ENCODE data around the gene SLC7A5. TPM values are rescaled to one million over a fixed set of nuclear protein-coding genes. Genes with fewer than 3 reads are reported as not detected.
"Not testable (repeated sequence)": the region's sequence is repeated elsewhere in the genome, so short reads cannot be mapped to it uniquely, and the experiment has no call there.

Gene SLC7A5
- polyA plus RNA-seq, 2 of the 4 experiments (the other 2 are of a cell fraction), result 265 to 972 TPM

DNA sequence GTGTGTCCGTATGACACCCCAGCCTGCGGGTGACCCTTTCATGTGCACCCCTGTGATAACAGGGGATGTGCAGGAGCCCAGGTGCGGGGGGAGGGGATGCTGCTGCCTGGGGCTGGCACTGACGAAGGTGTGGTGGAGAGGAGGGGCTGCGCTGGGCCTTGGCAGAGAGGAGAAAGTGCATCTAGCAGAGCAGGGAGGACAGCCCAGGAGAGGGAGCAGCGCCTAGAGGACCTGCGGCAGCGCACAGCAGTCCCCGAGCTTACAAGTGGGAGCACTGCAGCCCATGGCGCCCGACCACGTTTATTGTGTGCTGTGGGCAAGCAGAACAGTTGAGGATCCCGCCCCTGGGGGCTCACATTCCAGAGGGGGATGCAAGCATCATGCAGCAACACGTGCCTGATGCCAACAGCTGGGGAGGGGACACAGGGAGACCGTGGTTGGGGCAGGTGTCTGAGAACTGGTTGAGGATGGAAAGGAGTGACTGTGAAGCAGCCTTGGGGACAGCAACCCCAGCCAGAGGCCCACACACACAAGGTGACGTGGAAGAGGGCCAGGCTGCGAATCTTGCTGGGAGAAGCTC lies 10.9 kb upstream of the SLC7A5 start:
- Histone ChIP-seq H3K4me2 (no peak overlapping the region), H3K4me3 (no peak overlapping the region), H3K27ac (no peak overlapping the region), H3K9me3 (0 out of 3 replicates have a peak, but pooled peaks cover 3% of the 10 kb centered on the region), H3K4me1 (no peaks in the 10 kb centered on the region)
- ATAC-seq (no peak), FAIRE-seq (no peak), DNase-seq (ENCODE audit: low read depth in 1 of 2, low spot score in 1 of 2) (no peak)
- no peak for TF ChIP-seq RFX5 (IDR thresholded peaks at IDR 0.05)
- no peak for TF ChIP-seq FOXS1 (CRISPR knock-in tag; IDR thresholded peaks at IDR 0.05)
- no peak for TF ChIP-seq ELK1 (IDR thresholded peaks at IDR 0.05; ENCODE audit: low read depth, low read length)
- no peak for TF ChIP-seq REST (IDR thresholded peaks at IDR 0.05)
- TF ChIP-seq BHLHE40 (IDR thresholded peaks at IDR 0.05; ENCODE audit: low read depth, low read length), result no peak
- TF ChIP-seq ZSCAN20 (CRISPR knock-in tag; IDR thresholded peaks at IDR 0.05), result no peak
- no peak for TF ChIP-seq NFE2L2 (conservative IDR thresholded peaks at IDR 0.05; ENCODE audit: low read length)
- TF ChIP-seq NR3C1 (IDR thresholded peaks at IDR 0.05), result no peak
- TF ChIP-seq MAZ (IDR thresholded peaks at IDR 0.05; ENCODE audit: borderline replicate concordance, low read depth, low read length), result no peak
- TF ChIP-seq, protein P1, sequence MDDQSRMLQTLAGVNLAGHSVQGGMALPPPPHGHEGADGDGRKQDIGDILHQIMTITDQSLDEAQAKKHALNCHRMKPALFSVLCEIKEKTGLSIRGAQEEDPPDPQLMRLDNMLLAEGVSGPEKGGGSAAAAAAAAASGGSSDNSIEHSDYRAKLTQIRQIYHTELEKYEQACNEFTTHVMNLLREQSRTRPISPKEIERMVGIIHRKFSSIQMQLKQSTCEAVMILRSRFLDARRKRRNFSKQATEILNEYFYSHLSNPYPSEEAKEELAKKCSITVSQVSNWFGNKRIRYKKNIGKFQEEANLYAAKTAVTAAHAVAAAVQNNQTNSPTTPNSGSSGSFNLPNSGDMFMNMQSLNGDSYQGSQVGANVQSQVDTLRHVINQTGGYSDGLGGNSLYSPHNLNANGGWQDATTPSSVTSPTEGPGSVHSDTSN (IDR thresholded peaks at IDR 0.05), result no peak
- no peak for TF ChIP-seq JUNB (IDR thresholded peaks at IDR 0.05)
- TF ChIP-seq EHMT2 (IDR thresholded peaks at IDR 0.05; ENCODE audit: low read depth), result no peak
- no peak for TF ChIP-seq BCL3 (IDR thresholded peaks at IDR 0.05)
- TF ChIP-seq POLR2AphosphoS2 (conservative IDR thresholded peaks at IDR 0.05; ENCODE audit: low read length), result no peak
- TF ChIP-seq TP53 (CRISPR knock-in tag; IDR thresholded peaks at IDR 0.05), result no peak
- TF ChIP-seq HMGXB4 (CRISPR knock-in tag; IDR thresholded peaks at IDR 0.05; ENCODE audit: borderline replicate concordance), result no peak
- WGBS (ENCODE audit: missing lambda C conversion rate), result 67% methylated on average over 15 of the region's 17 CpGs
- CTCF ChIA-PET, result interaction anchor here (1.6 to 2.3 kb wide), 2 partner anchors 9 to 101 kb away, joined by 4 to 7 read pairs; no protein-coding TSS in a partner anchor
- POLR2A ChIA-PET, result no interaction called here

GRCh38 chr16:87879411-87880013 lies 10.2 kb upstream of the SLC7A5 start:
- FAIRE-seq; DNase-seq (ENCODE audit: low read depth in 1 of 2, low spot score in 1 of 2); H3K4me3 ChIP-seq; H3K27ac ChIP-seq; H3K4me2 ChIP-seq; ATAC-seq; H3K9me3 ChIP-seq; POLR2A ChIA-PET; H3K4me1 ChIP-seq: not testable (repeated sequence)
- CTCF ChIA-PET, result interaction anchor here (1.6 to 2.3 kb wide), 2 partner anchors 8 to 101 kb away, joined by 4 to 7 read pairs; no protein-coding TSS in a partner anchor
- 27% methylated on average over 5 of the region's 5 CpGs for WGBS (ENCODE audit: missing lambda C conversion rate)

All from A549 (cell line).